ENCODE data around the gene SH3PXD2A. TPM values are rescaled to one million over a fixed set of nuclear protein-coding genes. Genes with fewer than 3 reads are reported as not detected.

Gene SH3PXD2A
- total and polyA plus RNA-seq, 8 donors: 3.9 to 16.4 (median 8.0) TPM

DNA sequence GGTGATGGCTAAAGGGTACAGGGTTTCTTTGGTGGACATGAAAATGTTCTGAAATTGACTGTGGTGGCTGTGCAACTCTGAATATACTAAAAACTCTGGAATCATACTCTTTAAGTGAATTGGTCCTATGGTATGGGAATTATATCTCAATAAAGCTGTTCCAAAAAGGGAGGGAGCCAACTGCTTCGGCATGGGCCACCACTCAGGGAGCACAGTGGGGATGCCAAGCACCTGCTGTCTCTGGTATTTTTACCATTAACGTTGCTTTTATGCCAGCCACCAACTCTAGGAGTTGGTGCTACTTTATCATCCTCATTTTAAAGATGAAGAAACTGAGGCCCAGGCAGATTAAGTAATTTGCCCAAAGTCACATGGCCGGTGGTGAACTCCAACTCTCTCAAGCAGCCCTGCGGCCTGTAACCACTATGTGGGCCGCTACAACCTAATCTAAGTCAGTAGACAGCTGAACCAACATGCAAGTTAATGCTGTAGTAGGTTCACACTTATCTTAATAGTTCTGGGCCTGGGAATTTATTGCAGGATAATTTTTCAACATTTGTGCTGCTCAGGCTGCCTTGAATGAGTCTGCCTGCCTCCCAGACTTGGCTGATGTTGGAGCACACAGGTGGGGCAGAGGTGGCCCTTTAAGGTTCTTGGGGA lies 20.8 kb downstream of the SH3PXD2A start:
- intact Hi-C loops (cut with DNase I): no loop called here
- H3K36me3 ChIP-seq: no peaks in the 10 kb centered on the region
- ATAC-seq (peak in 3 of 4 donors; percentile 6 to 16 (median 6)), DNase-seq (no peak), FAIRE-seq (no peak)
- H3K4me3 ChIP-seq: no peak overlapping the region
- no peaks in the 10 kb centered on the region for H3K9me3 ChIP-seq
- TF ChIP-seq, protein P1, sequence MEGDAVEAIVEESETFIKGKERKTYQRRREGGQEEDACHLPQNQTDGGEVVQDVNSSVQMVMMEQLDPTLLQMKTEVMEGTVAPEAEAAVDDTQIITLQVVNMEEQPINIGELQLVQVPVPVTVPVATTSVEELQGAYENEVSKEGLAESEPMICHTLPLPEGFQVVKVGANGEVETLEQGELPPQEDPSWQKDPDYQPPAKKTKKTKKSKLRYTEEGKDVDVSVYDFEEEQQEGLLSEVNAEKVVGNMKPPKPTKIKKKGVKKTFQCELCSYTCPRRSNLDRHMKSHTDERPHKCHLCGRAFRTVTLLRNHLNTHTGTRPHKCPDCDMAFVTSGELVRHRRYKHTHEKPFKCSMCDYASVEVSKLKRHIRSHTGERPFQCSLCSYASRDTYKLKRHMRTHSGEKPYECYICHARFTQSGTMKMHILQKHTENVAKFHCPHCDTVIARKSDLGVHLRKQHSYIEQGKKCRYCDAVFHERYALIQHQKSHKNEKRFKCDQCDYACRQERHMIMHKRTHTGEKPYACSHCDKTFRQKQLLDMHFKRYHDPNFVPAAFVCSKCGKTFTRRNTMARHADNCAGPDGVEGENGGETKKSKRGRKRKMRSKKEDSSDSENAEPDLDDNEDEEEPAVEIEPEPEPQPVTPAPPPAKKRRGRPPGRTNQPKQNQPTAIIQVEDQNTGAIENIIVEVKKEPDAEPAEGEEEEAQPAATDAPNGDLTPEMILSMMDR (IDR thresholded peaks at IDR 0.05): no peak
- H3K4me1 ChIP-seq: peaks cover 0 to 9% (median 5%) of the 10 kb centered on the region in 3 donors
- WGBS, 2 donors: 50 to 52% methylated on average over 5 of the region's 5 CpGs
- H3K27ac ChIP-seq: peak overlapping the region; percentile 36 to 79 (median 60)
- H3K27me3 ChIP-seq: no peaks in the 10 kb centered on the region

DNA sequence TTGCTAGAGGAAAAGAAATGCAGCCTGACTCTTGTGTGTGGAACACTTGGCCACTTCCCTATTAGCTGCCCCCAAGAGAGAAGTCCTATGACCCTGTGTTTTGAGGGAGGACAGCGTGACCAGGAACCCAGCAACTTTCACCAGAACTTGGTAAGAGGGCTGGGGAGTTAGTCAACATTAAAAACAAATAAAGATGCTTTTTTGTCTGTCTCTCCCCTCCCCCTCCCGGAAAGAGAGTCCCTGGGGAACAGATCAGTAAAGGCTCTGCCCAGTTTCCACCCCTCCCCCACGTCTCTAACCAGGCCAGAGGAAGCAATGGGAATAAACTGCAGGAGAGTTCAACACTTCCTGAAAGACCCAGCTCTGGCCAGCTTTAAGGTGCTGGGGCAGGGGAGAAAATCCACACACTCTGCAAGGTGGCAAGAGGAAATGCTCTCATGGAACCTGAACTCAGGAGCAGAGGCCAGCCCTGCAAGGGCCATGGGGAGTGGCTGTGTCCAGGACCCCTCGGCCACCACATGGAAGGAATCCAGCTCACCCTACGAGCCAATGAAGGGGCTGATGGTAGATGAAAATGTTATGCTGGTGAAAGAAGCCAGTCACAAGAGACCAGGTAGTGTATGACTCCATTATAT lies 21.5 kb downstream of the SH3PXD2A start:
- TF ChIP-seq, protein P1 (IDR thresholded peaks at IDR 0.05): no peak
- DNase-seq (peak in 5 of 6 donors; percentile 23 to 57 (median 51)), ATAC-seq (peak; percentile 72 to 79 (median 74)), FAIRE-seq (no peak)
- no peaks in the 10 kb centered on the region for H3K36me3 ChIP-seq
- H3K9me3 ChIP-seq: no peaks in the 10 kb centered on the region
- 48 to 56% methylated on average over 5 of the region's 5 CpGs for WGBS, 2 donors
- H3K4me3 ChIP-seq: no peak overlapping the region
- H3K4me1 ChIP-seq: peaks cover 0 to 9% (median 5%) of the 10 kb centered on the region in 3 donors
- peak overlapping the region in 3 of 4 donors; percentile 40 to 79 (median 79) for H3K27ac ChIP-seq
- no peaks in the 10 kb centered on the region for H3K27me3 ChIP-seq
- intact Hi-C loops (cut with DNase I): no loop called here

DNA sequence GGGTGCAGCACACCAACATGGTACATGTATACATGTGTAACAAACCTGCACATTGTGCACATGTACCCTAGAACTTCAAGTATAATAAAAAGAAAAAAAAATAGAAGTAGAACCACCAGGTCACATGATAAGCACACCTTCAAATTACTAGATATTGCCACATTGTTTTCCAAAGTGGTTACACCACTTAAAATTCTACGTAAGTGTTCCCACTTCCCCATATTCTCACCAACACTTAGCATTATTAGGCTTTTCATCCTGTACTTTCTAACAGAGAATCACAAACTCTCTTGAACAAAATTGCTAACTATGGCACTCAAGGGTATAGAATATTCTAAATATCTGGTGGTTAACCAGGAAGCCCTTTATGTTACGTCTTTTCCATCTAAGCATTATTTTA lies 22.6 kb downstream of the SH3PXD2A start:
- no peak for ATAC-seq
- no peak for FAIRE-seq

DNA sequence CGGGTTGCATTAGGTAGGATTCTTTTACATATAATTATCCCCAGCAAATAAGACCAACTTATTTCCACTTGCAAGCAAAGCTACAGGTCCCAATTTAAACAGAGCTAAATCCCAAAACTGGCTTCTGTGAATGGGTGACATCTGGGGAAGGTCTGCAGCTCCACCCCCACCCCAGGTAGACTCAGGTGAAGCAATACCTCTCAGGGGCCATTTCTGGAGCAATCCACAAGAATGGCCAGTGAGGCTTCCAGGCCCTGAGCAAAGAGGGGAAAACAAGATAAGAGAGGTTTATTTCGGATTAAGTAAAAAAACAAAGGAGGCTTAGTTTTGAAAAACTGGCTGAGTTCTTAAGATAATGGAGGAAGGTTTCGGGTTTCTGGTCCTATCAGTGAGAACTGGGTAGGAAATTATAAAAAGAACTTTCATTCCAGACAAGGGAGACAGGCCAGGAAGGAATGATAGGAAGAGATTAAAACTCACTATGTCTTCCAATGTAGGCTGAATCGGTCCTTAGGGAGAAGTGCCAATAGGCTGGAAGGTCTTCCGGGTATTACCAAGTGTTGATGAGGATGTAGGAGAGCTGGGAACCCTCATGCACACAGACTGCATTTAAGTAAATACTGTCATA lies 25.4 kb downstream of the SH3PXD2A start:
- TF ChIP-seq, protein P1 (IDR thresholded peaks at IDR 0.05): no peak
- ATAC-seq (no peak), FAIRE-seq (no peak), DNase-seq (no peak)
- Histone ChIP-seq H3K27ac (no peak overlapping the region), H3K4me1 (peaks cover 0 to 9% (median 5%) of the 10 kb centered on the region in 3 donors), H3K9me3 (no peaks in the 10 kb centered on the region), H3K27me3 (no peaks in the 10 kb centered on the region), H3K36me3 (no peaks in the 10 kb centered on the region), H3K4me3 (no peak overlapping the region)
- intact Hi-C loops (cut with DNase I): no loop called here
- 57 to 65% methylated on average over 5 of the region's 5 CpGs for WGBS, 2 donors

More for the DNA sequence above, 22.6 kb downstream of the SH3PXD2A start:
- DNase-seq: no peak
- TF ChIP-seq, protein P1 (IDR thresholded peaks at IDR 0.05): no peak
- peaks cover 0 to 9% (median 5%) of the 10 kb centered on the region in 3 donors for H3K4me1 ChIP-seq
- intact Hi-C loops (cut with DNase I): no loop called here
- no peak overlapping the region for H3K27ac ChIP-seq
- no peaks in the 10 kb centered on the region for H3K27me3 ChIP-seq
- no peaks in the 10 kb centered on the region for H3K36me3 ChIP-seq
- H3K4me3 ChIP-seq: no peak overlapping the region
- 97 to 99% methylated on average over 2 of the region's 2 CpGs for whole genome bisulfite sequencing, 2 donors
- H3K9me3 ChIP-seq: no peaks in the 10 kb centered on the region

Measured in pancreas (tissue), 10 donors.